HG03095 (cell line): ENCODE data around the gene PROCR.
"Not testable (repeated sequence)": the region's sequence is repeated elsewhere in the genome, so short reads cannot be mapped to it uniquely, and the experiment has no call there.

Source experiments
- ATAC-seq: cut with Tn5 transposase; IDR thresholded peaks from one replicate; pipeline ENCODE4 v1.9.1; 2021; ENCODE audit warnings: moderate library complexity; ENCODE audit not compliant: unreplicated experiment

Gene PROCR

GRCh38 chr20:35192118-35192872 is 20.4 kb downstream of the PROCR start:
- no peak for ATAC-seq

GRCh38 chr20:35193031-35193791 is 21.3 kb downstream of the PROCR start:
- ATAC-seq = not testable (repeated sequence)

DNA sequence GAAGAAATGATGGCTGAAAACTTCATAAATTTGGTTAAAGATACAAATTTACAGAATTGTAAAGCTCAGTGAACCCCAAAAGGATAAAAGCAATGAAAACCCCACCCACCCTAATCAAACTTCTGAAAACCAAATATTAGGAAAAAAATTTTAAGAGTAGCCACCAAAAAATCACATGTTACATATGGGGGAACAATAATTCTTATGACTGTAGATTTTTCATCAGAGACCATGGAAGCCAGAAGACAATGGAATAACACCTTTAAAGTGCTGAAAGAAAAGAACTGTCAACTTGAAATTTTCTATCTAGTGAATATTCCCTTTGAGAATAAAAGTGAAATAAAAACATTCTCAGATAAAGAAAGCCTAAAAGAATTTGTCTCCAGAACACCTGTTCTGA is 24.4 kb downstream of the PROCR start:
- ATAC-seq = no peak

GRCh38 chr20:35199740-35200139 is 27.9 kb downstream of the PROCR start:
- no peak for ATAC-seq

DNA sequence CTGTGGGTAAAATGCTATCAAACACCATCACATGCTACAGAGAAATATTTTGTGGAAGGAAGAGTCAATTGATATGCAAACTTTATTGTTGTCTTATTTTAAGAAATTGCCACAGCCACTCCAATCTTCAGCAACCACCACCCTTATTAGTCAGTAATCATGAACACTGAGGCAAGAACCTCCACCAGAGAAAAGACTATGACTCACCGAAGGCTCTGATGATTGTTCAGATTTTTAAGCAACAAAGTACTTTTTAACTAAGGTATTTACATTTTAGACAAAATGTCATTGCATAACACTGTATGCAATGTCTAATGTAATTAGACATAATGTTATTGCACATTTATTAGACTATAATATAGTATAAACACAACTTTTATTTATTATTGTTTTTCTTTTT is 28.4 kb downstream of the PROCR start:
- no peak for ATAC-seq

- not testable (repeated sequence) for ATAC-seq
Observed at GRCh38 chr20:35201467-35201866, 29.6 kb downstream of the PROCR start.

DNA sequence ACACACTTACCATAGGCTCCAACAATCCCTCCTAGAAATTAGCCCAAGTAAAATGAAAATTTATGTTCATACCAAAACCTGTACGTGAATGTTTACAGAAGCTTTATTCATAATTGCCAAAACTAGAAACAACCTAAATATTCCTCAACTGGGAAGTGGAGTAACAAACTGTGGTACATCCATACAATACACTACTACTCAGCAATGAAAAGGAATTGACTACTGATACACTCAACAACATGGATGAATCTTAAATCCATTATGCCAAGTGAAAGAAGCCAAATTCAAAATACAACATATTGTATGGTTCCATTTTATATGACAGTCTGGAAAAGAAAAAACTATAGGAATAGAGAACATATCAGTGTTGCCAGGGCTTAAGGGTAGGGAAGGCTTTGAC is 34.9 kb downstream of the PROCR start:
- ATAC-seq = no peak

DNA sequence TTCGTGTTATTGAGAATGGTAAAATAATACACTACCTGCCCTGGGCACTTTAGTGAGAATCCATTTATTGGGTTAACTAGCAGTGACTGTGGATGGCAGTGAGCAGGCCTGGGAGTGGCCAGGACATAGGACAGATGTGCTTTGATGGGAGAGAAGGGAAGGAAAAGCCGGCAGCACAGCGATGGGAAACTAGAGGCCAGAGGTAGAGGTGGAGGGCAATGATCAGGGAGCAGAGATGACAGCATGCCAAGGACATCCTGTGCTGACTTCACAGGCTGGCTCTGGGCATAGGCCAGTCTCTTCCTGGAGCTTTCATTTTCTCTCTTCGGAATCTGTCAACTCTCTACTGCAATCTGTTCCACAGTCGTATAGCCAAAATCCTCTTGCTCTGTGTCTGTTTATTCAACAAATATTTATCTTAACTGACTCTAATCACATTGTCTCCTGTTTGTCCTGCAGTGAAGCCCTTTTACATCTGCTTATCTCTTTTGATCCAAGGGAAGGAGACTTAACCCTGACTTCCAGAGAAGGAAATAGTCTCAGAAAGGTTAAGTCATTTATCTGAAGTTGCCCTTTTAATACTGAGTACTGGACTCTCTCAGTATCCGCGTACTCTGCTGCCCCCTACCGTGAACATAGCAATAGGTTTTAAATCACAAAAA is 36.2 kb downstream of the PROCR start:
- no peak for ATAC-seq

DNA sequence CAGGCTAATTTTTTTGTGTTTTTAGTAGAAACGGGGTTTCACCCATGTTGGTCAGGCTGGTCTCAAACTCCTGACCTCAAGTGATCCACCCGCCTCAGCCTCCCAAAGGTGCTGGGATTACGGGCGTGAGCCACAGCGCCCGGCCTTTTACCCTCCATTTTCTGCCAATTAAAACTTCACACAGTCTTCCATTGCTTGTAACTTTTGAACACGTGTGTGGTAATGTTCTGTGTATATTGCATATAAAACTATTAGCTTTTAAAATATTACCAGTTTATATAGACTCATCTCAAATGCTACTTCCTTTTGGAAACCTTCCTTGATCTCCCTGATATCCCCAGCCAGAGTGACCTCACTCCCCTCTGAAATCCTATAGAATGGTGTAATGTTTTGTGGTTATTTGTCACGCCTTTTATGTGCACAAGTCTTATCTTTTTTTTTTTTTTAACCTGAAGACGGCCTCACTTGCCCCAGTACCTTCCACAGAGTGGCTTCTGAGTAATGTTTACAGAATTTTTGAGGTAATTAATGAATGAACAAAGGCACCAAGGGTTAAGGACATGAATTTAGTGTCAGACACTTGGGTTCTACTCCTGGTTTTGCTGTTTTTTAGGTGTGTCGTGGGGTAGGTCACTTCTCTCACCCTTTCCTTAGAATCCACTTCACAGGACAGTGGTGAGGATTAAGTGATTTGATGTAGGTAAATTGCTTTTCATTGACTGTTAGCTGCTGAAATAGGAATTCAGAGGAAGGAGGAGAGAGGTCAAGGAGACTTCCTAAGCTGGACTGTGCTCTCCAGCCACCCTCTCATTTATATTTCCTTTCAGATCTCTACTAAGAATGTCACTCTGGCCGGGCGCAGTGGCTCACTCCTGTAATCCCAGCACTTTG is 43.4 kb downstream of the PROCR start:
- ATAC-seq = no peak

- ATAC-seq = no peak
Observed at GRCh38 chr20:35216541-35216940, 44.7 kb downstream of the PROCR start.

- ATAC-seq = no peak
Observed at GRCh38 chr20:35223941-35224340, 52.1 kb downstream of the PROCR start.

- ATAC-seq = no peak
Observed at GRCh38 chr20:35224536-35224935, 52.7 kb downstream of the PROCR start.

DNA sequence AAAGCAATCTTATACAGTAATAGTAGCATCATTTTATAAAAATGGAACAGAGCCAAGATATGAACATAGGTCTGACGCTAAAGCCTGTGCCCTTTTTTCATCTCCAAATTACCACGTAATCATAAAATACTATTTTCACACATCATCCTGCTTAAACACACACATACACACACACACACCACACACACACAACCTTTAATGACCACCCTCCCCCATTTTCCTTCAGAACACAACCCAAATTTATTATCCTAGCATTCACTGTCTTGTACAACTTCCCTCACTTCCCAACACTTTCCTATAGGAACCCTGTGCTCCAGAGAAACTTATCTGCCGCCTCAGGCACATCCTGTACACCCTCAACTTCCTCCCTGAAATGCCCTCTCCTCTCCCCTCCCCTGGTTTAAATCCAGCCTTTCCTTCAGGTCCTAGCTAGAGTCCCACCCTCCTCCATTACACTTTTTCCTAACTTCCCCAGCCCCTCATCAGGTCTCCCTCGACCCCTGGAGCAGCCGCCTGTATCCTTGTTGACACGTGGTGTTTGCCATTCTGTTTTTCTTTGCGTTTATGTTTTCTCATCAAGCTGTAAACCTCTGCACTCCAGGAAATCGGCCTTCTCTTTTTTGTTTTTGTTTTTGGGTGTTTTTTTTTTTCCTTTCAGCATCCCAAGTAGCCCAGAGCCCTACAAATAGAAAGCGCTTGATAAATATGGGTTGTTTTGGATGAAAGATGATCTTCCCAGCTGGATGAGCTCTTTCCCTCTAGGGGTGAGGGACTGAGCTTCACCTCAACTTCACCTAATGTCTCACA is 53.6 kb downstream of the PROCR start:
- no peak for ATAC-seq

GRCh38 chr20:35226126-35226883 is 54.4 kb downstream of the PROCR start, which contains the start of gene MMP24:
Gene MMP24 (plus strand): TSS chr20:35226690. CDS start chr20:35226739, 49 bp downstream.
- ATAC-seq = no peak
